NB4 (cell line): ENCODE results near the gene DLEC1.

Experiments used
- CTCF ChIP-seq: IDR thresholded peaks from one replicate; pipeline ENCODE4 v1.5.1; 2012; ENCODE audit warnings: low read depth, low read length
- POLR2A ChIP-seq: IDR thresholded peaks from 2 replicates; pipeline ENCODE4 v1.6.1; 2011; ENCODE audit warnings: mild to moderate bottlenecking; ENCODE audit not compliant: insufficient read length; ENCODE audit errors: extremely low read depth

- no peak for TF ChIP-seq POLR2A
- no peak for TF ChIP-seq CTCF
Observed at GRCh38 chr3:38099518-38099917, 60.5 kb downstream of the DLEC1 start.
